ENCODE data around the gene CD22.

DNA sequence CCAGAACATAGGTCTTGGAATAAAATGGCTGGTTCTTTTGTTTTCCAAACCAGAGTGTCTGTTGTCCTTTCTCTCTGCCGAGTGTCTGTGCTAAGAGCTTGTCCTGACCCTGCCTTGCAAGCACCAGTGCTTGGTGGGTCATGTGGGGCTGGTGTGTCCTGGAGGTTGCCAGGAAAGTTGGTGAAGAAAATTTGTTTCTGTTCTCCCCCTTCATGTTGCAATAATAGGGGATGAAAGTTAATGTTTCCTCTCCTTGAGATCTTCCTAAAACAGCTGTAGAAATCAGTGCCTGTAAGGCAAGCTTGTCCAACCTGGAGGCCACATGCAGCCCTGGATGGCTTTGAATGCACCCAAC, 43.9 kb upstream of the CD22 start:
- TF ChIP-seq POLR2A (IDR thresholded peaks at IDR 0.05) (no peak), POLR2AphosphoS5 (IDR thresholded peaks at IDR 0.05) (no peak)
- TF ChIP-seq, protein P1, sequence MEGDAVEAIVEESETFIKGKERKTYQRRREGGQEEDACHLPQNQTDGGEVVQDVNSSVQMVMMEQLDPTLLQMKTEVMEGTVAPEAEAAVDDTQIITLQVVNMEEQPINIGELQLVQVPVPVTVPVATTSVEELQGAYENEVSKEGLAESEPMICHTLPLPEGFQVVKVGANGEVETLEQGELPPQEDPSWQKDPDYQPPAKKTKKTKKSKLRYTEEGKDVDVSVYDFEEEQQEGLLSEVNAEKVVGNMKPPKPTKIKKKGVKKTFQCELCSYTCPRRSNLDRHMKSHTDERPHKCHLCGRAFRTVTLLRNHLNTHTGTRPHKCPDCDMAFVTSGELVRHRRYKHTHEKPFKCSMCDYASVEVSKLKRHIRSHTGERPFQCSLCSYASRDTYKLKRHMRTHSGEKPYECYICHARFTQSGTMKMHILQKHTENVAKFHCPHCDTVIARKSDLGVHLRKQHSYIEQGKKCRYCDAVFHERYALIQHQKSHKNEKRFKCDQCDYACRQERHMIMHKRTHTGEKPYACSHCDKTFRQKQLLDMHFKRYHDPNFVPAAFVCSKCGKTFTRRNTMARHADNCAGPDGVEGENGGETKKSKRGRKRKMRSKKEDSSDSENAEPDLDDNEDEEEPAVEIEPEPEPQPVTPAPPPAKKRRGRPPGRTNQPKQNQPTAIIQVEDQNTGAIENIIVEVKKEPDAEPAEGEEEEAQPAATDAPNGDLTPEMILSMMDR (IDR thresholded peaks at IDR 0.05), result no peak

All from gastroesophageal sphincter (tissue), 3 donors.